GM21619 (cell line): ENCODE results near the gene PNISR.
"Not testable (repeated sequence)": the region's sequence is repeated elsewhere in the genome, so short reads cannot be mapped to it uniquely, and the experiment has no call there.

Source experiments
- ATAC-seq: cut with Tn5 transposase; IDR thresholded peaks from one replicate; pipeline ENCODE4 v1.9.1; 2021; ENCODE audit not compliant: unreplicated experiment

The PNISR gene, protein sequence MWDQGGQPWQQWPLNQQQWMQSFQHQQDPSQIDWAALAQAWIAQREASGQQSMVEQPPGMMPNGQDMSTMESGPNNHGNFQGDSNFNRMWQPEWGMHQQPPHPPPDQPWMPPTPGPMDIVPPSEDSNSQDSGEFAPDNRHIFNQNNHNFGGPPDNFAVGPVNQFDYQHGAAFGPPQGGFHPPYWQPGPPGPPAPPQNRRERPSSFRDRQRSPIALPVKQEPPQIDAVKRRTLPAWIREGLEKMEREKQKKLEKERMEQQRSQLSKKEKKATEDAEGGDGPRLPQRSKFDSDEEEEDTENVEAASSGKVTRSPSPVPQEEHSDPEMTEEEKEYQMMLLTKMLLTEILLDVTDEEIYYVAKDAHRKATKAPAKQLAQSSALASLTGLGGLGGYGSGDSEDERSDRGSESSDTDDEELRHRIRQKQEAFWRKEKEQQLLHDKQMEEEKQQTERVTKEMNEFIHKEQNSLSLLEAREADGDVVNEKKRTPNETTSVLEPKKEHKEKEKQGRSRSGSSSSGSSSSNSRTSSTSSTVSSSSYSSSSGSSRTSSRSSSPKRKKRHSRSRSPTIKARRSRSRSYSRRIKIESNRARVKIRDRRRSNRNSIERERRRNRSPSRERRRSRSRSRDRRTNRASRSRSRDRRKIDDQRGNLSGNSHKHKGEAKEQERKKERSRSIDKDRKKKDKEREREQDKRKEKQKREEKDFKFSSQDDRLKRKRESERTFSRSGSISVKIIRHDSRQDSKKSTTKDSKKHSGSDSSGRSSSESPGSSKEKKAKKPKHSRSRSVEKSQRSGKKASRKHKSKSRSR

DNA sequence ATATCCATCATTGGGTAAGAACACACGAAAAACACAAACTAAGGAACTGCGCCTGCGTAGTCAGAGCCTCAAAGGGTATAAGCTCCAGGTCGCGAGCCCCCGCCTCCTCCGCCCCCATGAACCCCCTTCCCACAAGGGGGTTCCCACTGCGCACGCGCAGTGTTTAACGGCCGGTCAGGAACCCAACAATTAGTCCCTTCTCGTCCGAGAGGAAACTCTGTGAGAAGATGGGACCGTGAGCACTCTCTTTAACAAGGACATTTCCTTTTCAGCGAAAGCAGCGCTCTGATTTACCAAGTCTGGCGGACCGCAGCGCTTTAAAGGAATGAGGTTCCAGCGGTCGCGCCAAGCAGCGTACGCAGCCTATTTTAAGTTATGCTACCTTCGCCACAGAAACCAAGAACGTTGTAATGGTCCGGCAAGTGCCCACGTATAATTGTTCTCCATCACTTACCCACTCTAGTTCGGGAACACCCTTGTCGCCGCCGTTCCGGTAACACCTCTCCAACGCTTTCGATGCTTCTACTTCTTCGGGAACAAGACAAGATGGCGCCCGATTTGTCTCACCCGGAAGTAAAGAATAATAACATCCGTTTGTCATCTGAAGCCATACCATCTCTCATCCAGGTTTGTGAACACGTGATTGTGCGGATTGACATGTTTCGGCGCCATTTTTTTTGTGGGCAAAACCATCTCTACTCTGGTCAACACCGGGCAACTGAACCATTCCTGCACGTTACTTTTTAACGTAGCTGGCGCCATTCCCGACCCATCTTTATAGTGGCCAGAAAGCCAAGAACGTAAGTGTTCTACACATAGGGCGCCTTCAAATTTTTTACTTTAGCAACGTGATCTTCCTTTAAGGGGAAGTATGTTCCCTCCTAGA lies at the start of gene PNISR:
Gene PNISR, minus strand, starts transcription at position 548 of the 886 bp plus-strand sequence. CDS start 10,649 bp downstream, outside the sequence.
- peak; percentile 84 for ATAC-seq

DNA sequence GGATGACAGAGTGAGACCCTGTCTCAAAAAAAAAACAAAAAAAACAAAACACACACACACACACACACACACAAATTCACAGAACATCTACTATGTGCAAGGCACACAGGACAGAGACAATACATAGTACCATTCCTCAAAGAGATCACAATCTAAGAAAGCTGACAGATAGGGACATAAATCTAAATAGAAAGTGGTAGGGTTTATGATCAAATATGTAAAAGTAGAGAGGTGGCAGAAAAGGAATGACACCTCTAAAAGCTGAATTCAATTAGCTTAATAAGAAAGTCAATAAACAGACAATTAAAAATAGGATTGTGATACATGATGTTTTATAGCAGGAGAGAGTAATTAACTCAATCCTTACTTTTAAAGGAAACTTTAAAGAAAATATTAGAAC lies 48.6 kb upstream of the PNISR start:
- no peak for ATAC-seq

DNA sequence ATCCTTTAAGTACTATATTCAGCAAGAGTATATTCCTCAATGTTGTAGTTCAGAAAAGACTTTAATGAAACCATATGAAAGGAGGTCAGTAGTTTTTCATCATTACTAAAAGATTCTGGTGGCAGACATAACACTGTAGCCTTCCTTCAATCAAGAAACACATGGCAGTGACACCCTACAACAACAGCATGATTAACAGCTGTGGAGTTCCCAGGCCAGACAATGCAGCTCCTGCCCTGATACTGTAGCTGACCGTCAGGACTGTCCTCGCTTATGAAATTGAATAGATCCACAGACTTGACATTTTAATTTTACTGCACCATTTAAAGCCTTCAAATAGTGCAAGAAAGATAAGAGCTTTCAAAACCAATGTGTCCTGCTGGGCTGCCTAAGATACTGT lies 46.5 kb upstream of the PNISR start:
- ATAC-seq: no peak

DNA sequence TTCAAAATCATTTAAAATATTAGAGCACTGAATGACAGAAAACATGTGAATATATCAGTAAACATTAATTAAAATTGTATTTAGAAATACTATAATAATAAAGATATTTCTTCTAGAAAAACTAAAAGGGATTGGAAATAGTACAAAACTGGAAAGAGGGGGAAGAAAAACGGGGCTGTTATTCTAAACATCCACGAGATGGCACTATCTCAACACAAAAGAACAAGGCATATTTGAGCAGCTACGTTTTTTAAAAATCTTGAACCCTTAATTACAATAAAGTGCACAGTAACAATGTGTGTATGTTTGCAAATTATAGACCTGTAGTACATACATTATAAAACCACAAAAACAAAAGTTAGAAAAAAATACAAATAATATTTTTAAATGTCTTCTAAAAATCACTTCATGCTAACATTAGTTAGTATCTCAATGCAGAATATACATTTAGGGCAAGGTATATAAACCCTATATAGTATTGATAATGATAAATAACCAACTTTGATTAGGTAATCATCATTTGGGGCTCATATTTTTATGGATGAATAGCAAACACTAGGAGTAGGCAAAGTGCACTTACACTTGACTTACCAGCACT lies 42.5 kb upstream of the PNISR start:
- ATAC-seq: no peak

DNA sequence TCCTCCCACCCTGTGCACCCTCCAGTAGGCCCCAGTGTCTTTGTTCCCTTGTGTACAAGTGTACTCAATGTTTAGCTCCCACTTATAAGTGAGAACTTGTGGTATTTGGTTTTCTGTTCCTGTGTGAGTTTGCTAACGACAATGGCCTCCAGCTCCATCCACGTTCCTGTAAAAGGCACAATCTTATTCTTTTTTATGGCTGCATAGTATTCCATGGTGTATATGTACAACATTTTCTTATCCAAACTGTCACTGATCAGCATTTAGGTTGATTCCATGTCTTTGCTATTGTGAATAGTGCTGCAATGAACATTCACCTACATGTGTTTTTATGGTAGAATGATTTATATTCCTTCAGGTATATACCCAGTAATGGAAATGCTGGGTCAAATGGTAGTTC lies 34.0 kb upstream of the PNISR start:
- not testable (repeated sequence) for ATAC-seq

DNA sequence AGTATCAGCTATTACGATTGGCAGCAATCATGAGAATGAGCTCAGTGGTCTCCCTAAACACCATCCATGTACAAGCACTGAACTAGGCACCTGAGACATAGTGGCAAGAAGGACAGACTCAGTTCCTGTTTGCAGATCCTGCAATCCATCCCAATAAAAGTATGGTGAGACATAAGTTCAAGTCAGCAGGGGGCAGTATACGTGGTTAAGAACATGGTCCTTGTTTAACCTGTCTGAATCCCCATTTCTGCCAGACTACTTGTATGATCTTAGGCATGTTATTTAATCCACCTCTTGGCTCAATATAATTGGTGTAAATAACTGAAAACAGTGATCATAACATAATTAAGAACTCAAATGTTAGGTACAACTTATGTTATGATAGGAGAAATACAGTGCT lies 33.2 kb upstream of the PNISR start:
- ATAC-seq: no peak

DNA sequence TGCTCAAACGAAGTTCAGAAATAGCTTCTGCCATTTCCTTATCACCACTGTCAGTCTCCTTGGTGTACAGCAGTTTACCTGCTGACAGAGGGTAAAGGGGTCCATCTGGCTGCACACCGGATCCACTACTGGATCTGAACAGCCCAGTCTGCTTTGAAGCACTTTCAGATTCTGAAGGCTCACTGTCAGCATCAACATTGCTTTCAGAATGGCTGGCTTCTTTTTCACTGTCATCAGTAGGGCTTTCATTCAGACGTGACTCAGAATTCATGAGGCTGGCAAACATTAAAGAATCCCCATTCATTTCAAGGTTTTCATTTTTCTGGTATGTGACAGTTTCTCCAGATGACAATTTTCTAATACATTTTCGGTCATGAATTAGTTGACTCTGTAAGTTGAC lies 21.0 kb upstream of the PNISR start:
- ATAC-seq: peak; percentile 86

DNA sequence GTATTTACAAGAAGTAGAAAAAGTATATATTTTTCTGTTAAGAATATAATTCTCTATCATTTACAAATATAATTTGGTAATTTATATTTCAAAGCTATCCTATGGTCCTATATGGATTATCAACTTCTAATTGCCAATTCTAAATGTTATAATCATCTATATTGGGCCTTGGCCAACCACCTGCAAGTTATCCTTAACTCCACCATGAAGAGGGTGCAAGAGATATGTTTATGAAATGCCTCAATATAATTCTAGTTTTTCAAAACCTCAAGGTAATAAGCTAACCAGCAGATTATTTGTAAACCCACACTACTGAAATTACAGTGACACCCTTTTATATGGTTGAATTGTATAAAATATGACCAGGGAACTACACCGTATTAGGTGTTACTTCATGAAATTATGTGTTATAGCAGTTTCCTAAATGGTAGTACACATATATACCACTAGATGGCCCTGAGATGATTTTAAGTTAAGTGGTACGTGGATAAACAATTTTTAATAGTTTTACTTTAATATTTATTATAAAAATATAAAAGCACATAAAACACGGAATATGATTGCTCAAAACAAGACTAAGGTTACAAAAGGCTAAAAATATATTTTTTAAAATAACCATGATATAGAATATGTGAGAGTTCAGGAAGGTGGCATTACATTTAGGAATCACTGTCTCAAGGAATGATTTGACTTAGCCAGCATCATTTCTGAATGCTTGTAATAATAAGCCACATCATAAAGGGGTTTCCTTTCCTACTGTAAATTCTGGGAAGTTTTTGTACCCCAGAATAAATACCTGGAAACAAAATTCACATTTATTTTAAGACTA lies 9.8 kb upstream of the PNISR start:
- peak; percentile 94 for ATAC-seq

DNA sequence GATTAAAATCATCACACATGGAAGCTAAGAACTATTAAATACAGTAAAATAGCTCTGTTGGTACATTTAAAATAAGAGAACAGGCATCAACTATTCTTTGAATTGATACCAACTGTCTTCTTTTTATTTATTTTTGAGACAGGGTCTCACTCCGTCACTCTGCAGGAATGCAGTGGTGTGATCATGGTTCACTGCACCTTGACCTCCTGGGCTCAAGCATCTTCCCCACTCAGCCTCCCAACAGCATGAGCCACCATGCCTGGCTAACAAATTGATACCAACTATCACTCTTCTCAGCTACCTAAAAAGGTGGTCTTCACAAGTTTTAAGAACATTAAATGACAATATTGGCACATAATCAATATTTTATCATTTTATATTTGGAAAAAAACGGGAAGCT lies 7.8 kb upstream of the PNISR start:
- ATAC-seq: no peak

DNA sequence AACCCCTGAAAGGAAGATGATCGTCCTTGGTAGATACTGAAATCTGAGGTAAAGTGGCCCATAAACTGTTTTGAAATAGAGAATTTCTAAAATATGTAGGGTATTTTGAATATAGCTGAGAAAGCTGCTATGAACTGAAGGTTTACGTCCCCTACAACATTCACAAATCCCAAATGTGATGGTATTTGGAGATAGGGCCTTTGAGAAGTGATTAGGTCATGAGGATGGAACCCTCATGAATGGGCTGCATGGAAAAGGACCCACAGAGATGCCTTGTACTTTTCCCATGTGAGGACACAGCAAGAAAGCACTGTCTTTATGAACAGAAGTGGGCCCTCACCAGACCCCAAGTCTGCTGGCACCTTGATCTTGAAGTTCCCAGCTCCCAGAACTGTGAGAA lies 6.8 kb upstream of the PNISR start:
- no peak for ATAC-seq

DNA sequence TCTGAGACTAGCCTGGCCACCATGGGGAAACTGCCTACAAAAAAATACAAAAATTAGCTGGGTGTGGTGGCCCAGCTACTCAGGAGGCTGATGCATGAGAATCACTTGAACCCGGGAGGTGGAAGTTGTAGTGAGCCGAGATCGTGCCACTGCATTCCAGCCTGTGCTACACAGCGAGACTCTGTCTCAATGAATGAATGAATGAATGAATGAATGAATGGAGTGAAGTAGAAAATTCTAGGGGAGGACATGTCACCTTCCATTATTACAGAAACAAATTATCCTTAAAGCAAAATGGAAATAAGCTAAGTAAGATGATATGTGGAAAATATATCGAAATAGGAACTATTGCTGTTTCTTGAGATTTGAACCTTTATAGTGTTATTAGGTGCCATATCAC lies 2.9 kb upstream of the PNISR start:
- no peak for ATAC-seq

DNA sequence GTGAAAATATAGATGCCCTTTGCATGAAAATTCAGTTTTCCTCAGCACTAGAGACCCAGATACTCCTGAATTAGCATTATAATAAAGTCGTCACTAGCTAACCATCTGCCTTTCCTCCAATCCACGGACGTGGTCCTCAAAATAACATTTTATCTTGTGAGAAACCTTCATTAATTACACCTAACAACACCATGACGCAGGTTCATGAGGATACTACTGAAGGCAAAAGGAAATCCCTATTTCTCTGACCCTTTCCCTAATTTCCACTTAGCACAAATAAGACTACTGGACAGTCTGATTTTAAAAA lies 1.3 kb upstream of the PNISR start:
- no peak for ATAC-seq

DNA sequence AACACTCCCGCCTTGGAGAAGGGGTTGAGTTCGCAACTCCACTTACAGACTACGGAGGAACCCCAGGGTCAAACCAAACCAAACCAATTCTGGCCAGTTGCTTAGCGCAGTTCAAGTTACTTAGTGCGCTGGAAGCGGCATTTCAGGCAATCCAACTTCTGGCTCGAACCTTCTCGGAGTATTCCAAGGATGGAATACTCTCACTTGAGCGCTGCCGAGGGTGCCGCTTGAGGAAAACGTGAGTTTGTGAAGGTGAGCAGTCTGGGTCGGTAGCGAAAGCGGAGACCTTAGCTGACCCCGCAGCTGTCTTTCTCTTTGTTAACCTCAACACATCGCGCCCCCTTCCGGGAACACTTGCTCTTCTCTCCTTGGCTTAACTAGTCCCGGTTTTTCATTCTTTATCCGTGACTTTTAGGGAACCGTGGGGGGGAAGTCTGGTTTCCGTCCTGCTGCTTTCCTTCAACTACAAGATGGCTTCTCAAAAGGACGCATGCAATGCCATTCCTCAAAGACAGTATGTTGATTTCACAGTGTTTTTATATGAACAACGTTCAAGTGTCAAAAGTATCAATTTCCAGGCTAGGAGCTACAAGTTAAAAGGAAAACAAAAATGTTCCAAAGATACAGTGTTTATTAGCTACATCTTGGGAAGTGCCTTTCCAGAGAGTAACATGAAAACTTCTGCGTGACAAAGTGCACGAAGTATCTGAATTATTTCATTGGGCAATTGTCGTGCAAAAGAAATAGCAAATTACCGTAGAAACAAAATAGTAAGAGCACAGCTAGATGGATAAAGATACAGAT lies 741 bp upstream of the PNISR start:
- peak; percentile 49 for ATAC-seq

DNA sequence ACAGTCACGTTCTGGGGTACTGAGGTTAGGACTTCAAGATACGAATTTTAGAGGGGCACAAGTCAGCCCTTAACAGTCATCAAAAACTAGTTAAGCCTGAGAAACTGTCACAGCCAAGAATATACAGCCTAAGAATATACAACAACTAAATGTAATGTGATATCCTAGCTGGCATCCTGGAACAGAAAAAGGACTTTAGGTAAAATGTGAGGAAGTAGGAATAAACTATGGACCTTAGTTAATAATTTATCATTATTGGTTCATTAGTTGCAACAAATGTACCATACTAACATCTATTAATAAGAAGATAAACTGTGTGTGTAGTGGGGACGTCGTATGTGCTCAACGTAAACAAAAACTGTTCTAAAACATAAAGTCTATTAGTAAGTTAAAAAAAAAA lies 1.1 kb downstream of the PNISR start:
- no peak for ATAC-seq

DNA sequence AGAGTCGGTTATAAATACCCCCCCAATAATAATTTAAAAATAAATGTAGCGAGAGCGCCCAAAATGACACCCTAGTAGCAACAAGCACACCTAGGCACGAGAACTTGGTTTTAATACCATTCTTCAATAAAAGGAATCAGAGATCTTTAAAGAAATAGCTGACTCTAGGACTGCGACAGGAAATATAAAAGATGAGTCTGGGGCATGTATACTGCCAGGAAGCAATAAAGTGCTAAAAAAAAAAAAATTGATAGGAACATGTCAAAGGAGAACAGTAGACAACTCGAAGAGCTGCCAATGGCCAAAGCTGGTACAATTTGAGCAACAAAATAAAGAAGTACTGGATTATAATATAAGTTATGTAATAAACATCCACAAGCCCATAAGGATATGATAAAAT lies 2.2 kb downstream of the PNISR start:
- ATAC-seq: no peak

DNA sequence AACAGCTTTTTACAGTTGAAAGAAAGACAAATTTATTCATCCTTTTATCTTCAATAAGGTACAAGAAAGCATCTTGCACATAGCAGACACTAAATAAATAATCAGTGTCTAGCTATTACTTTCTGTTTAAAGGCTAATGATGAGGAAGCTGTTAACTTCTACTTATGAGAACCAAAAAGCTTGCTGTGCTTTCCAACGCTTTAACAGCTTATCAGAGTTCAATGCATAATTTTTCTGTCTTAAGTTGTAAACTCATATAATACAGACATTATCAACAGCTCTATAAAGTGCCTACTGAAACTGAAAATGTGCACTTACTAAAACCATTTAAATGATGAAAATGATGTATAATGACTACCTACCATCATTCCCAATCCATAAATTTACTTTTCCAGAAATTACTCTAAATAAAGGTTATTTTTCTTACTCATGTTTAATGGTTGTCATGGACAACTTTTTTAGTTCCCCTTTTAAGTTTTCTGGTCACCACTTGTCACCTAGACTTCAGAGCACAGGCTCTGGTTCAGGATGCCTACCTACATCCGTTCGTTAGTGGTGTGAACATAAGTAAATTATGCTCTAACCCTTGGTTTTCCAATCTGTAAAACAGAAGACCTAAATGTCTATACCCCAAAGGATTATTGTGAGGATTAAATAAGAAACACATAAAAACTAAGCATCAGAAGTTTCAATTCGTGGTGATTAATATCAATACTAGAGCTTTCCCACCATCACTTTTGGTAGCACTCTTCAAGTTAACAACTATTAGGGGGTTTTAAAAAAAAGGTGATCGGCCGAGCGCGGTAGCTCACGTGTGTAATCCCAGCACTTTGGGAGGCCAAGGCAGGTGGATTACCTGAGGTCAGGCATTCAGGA lies 8.0 kb downstream of the PNISR start:
- ATAC-seq: peak; percentile 81

DNA sequence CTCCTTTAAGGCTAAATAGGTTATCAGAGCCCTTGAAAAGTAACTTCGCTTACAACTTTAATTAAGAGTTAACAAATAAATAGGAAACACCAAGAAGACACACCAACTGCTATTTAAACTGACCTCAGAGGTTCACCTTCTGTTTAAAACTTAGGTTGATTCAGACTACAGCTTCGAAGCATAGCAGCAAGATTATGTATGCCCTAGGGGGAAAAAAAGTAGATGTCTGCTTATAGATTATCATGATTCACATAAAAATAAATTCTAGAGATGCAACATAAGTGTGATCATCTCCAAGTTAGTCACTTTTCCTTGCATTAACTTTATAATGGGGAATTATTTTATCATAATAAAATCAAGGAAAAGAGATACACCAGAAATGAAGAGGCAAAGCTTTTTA lies 8.9 kb downstream of the PNISR start:
- ATAC-seq: no peak

DNA sequence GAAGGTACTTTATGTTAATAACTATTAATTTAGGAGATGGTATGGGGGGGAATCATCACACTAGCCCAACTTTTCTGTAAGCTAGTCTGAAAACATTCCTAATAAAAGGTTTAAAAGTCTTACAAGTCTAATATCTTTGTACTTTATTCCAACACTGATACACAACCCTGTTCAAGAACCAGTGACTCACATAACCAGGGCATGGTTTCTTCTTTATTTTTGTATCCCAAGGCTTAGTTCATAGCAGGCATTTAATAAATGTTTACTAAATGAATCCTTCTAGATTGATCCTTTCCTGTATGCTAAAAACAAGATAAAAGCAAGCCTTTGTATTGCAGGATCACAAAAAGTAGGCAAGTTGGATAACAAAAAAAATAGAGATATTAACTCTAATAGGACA lies 9.7 kb downstream of the PNISR start:
- no peak for ATAC-seq
